GM23338 (cell line): ENCODE results near the gene CNTNAP2.

Source experiments
- CREB1 ChIP-seq: fragments of 250-450 bp; sonication (Bioruptor Pico); IDR thresholded peaks from 2 replicates; pipeline ENCODE4 v1.5.0; 2020; ENCODE audit warnings: low read depth, mild to moderate bottlenecking, moderate library complexity
- EZH2 ChIP-seq: fragments of 200-600 bp; sonication (generic); IDR thresholded peaks from one replicate; pipeline ENCODE4 v1.8.0; 2017; ENCODE audit warnings: antibody characterized with exemption, mild to moderate bottlenecking, low read depth; ENCODE audit not compliant: unreplicated experiment
- EZH2phosphoT487 ChIP-seq: fragments of 200-600 bp; sonication (generic); IDR thresholded peaks from one replicate; pipeline ENCODE4 v1.8.1; 2018; ENCODE audit warnings: antibody characterized with exemption; ENCODE audit not compliant: unreplicated experiment
- JUNB ChIP-seq: IDR thresholded peaks from one replicate; pipeline ENCODE4 v1.6.1; 2016; ENCODE audit warnings: antibody characterized with exemption; ENCODE audit not compliant: unreplicated experiment
- NANOG ChIP-seq: IDR thresholded peaks from 2 replicates; pipeline ENCODE4 v1.6.1; 2016; ENCODE audit warnings: antibody characterized with exemption, borderline replicate concordance
- POLR2AphosphoS5 ChIP-seq: IDR thresholded peaks from 2 replicates; pipeline ENCODE4 v1.6.1; 2016; ENCODE audit warnings: antibody characterized with exemption, low read depth
- STAT1 ChIP-seq: IDR thresholded peaks from one replicate; pipeline ENCODE4 v1.6.1; 2016; ENCODE audit warnings: antibody characterized with exemption; ENCODE audit not compliant: unreplicated experiment
- ZNF114 ChIP-seq: fragments of 250-450 bp; sonication (Bioruptor Pico); IDR thresholded peaks from 2 replicates; pipeline ENCODE4 v1.5.0; 2020; ENCODE audit warnings: mild to moderate bottlenecking, moderate library complexity
- ZNF331 ChIP-seq: fragments of 250-450 bp; sonication (Bioruptor Pico); IDR thresholded peaks from 2 replicates; pipeline ENCODE4 v1.5.0; 2020; ENCODE audit warnings: low read depth, mild to moderate bottlenecking, moderate library complexity
- TF ChIP-seq, protein P1 (sequence below), 2 experiments: fragments of 200-600 bp in 1 of 2; sonication (generic) in 1 of 2; conservative IDR thresholded peaks; 2 replicates each; pipeline versions ENCODE4 v1.5.1 to v1.6.1; 2016 to 2017; ENCODE audit warnings: antibody characterized with exemption in 2 of 2, low read depth in 2 of 2, mild to moderate bottlenecking in 2 of 2, moderate library complexity in 1 of 2
- TF ChIP-seq, protein P2 (sequence below): IDR thresholded peaks from one replicate; pipeline ENCODE4 v1.6.1; 2018; ENCODE audit warnings: antibody characterized with exemption; ENCODE audit not compliant: unreplicated experiment
- TF ChIP-seq, protein P3 (sequence below): IDR thresholded peaks from 2 replicates; pipeline ENCODE4 v1.6.1; 2016; ENCODE audit warnings: antibody characterized with exemption
- TF ChIP-seq, protein P4 (sequence below): fragments of 250-450 bp; sonication (Bioruptor Pico); IDR thresholded peaks from 2 replicates; pipeline ENCODE4 v1.5.0; 2020; ENCODE audit warnings: mild to moderate bottlenecking, moderate library complexity

DNA sequence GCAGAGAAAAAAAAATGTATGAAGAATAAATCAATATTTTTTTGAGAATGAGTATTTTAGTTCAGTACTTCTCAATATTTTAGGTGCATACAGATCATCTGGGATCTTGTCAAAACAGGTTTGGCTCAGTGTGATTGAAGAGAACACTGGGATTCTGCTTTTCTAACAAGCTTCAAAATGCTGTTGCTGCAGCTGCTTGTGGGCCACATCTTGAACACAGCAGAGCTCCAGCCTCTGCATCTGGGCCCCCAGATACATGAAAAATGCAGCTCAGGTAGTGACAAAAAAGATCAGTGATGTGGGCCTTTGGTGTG is 1296.9 kb downstream of the CNTNAP2 start:
- TF ChIP-seq POLR2AphosphoS5 (no peak), EZH2phosphoT487 (no peak), JUNB (no peak), EZH2 (no peak), CREB1 (CRISPR knock-in tag) (no peak), ZNF114 (no peak), STAT1 (no peak), NANOG (no peak), ZNF331 (CRISPR knock-in tag) (no peak)
- TF ChIP-seq, protein P1, sequence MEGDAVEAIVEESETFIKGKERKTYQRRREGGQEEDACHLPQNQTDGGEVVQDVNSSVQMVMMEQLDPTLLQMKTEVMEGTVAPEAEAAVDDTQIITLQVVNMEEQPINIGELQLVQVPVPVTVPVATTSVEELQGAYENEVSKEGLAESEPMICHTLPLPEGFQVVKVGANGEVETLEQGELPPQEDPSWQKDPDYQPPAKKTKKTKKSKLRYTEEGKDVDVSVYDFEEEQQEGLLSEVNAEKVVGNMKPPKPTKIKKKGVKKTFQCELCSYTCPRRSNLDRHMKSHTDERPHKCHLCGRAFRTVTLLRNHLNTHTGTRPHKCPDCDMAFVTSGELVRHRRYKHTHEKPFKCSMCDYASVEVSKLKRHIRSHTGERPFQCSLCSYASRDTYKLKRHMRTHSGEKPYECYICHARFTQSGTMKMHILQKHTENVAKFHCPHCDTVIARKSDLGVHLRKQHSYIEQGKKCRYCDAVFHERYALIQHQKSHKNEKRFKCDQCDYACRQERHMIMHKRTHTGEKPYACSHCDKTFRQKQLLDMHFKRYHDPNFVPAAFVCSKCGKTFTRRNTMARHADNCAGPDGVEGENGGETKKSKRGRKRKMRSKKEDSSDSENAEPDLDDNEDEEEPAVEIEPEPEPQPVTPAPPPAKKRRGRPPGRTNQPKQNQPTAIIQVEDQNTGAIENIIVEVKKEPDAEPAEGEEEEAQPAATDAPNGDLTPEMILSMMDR (conservative IDR thresholded peaks at IDR 0.05; ENCODE audit: low read depth in 2 of 2): no peak
- TF ChIP-seq, protein P2, sequence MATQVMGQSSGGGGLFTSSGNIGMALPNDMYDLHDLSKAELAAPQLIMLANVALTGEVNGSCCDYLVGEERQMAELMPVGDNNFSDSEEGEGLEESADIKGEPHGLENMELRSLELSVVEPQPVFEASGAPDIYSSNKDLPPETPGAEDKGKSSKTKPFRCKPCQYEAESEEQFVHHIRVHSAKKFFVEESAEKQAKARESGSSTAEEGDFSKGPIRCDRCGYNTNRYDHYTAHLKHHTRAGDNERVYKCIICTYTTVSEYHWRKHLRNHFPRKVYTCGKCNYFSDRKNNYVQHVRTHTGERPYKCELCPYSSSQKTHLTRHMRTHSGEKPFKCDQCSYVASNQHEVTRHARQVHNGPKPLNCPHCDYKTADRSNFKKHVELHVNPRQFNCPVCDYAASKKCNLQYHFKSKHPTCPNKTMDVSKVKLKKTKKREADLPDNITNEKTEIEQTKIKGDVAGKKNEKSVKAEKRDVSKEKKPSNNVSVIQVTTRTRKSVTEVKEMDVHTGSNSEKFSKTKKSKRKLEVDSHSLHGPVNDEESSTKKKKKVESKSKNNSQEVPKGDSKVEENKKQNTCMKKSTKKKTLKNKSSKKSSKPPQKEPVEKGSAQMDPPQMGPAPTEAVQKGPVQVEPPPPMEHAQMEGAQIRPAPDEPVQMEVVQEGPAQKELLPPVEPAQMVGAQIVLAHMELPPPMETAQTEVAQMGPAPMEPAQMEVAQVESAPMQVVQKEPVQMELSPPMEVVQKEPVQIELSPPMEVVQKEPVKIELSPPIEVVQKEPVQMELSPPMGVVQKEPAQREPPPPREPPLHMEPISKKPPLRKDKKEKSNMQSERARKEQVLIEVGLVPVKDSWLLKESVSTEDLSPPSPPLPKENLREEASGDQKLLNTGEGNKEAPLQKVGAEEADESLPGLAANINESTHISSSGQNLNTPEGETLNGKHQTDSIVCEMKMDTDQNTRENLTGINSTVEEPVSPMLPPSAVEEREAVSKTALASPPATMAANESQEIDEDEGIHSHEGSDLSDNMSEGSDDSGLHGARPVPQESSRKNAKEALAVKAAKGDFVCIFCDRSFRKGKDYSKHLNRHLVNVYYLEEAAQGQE: no peak
- TF ChIP-seq, protein P3, sequence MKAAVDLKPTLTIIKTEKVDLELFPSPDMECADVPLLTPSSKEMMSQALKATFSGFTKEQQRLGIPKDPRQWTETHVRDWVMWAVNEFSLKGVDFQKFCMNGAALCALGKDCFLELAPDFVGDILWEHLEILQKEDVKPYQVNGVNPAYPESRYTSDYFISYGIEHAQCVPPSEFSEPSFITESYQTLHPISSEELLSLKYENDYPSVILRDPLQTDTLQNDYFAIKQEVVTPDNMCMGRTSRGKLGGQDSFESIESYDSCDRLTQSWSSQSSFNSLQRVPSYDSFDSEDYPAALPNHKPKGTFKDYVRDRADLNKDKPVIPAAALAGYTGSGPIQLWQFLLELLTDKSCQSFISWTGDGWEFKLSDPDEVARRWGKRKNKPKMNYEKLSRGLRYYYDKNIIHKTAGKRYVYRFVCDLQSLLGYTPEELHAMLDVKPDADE: no peak
- TF ChIP-seq, protein P4, sequence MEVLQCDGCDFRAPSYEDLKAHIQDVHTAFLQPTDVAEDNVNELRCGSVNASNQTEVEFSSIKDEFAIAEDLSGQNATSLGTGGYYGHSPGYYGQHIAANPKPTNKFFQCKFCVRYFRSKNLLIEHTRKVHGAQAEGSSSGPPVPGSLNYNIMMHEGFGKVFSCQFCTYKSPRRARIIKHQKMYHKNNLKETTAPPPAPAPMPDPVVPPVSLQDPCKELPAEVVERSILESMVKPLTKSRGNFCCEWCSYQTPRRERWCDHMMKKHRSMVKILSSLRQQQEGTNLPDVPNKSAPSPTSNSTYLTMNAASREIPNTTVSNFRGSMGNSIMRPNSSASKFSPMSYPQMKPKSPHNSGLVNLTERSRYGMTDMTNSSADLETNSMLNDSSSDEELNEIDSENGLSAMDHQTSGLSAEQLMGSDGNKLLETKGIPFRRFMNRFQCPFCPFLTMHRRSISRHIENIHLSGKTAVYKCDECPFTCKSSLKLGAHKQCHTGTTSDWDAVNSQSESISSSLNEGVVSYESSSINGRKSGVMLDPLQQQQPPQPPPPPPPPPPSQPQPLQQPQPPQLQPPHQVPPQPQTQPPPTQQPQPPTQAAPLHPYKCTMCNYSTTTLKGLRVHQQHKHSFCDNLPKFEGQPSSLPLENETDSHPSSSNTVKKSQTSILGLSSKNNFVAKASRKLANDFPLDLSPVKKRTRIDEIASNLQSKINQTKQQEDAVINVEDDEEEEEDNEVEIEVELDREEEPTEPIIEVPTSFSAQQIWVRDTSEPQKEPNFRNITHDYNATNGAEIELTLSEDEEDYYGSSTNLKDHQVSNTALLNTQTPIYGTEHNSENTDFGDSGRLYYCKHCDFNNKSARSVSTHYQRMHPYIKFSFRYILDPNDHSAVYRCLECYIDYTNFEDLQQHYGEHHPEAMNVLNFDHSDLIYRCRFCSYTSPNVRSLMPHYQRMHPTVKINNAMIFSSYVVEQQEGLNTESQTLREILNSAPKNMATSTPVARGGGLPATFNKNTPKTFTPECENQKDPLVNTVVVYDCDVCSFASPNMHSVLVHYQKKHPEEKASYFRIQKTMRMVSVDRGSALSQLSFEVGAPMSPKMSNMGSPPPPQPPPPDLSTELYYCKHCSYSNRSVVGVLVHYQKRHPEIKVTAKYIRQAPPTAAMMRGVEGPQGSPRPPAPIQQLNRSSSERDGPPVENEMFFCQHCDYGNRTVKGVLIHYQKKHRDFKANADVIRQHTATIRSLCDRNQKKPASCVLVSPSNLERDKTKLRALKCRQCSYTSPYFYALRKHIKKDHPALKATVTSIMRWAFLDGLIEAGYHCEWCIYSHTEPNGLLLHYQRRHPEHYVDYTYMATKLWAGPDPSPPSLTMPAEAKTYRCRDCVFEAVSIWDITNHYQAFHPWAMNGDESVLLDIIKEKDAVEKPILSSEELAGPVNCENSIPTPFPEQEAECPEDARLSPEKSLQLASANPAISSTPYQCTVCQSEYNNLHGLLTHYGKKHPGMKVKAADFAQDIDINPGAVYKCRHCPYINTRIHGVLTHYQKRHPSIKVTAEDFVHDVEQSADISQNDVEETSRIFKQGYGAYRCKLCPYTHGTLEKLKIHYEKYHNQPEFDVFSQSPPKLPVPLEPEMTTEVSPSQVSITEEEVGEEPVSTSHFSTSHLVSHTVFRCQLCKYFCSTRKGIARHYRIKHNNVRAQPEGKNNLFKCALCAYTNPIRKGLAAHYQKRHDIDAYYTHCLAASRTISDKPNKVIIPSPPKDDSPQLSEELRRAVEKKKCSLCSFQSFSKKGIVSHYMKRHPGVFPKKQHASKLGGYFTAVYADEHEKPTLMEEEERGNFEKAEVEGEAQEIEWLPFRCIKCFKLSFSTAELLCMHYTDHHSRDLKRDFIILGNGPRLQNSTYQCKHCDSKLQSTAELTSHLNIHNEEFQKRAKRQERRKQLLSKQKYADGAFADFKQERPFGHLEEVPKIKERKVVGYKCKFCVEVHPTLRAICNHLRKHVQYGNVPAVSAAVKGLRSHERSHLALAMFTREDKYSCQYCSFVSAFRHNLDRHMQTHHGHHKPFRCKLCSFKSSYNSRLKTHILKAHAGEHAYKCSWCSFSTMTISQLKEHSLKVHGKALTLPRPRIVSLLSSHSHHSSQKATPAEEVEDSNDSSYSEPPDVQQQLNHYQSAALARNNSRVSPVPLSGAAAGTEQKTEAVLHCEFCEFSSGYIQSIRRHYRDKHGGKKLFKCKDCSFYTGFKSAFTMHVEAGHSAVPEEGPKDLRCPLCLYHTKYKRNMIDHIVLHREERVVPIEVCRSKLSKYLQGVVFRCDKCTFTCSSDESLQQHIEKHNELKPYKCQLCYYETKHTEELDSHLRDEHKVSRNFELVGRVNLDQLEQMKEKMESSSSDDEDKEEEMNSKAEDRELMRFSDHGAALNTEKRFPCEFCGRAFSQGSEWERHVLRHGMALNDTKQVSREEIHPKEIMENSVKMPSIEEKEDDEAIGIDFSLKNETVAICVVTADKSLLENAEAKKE (CRISPR knock-in tag): no peak
